Subcutaneous preadipocyte (primary cell): Measurements from ENCODE around the gene KCNC1. TPM values are rescaled to one million over a fixed set of nuclear protein-coding genes. Genes with fewer than 3 reads are reported as not detected.

ENCODE experiments used
- total RNA-seq: library from RNA; depleted of rRNA; stranded (reverse); fragments of >200 nt; gene quantifications from 2 replicates; pipeline ENCODE4 v1.2.3, GENCODE V29; 2012

Gene KCNC1
- total RNA-seq = under 0.01 TPM in 1 of 2 replicates, not detected in the other

DNA sequence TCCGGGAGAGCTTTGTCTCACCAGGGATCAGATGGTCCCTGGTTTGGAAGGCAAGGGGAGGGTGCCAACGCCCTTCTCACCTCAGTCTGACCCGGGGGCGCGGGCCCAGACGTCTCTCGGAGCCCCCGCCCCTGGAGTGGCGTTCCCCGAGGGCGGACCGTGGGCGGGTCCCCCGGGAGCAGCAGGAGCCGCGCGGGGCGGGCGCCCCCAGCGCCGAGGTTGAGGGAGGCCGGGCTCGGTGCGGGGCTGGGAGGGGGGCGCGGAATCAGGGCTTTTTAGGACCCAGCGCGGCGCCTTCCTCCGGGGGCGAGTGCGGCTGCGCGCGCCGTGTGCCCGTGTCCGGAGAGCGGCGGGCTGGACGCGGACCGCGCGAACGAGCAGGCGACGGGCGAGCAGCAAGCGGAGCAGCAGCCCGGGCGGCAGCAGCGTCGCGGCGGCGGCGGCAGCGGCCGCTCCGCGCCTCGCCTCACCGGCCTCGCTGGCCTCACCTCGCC is at the start of gene KCNC1:
Gene KCNC1 (plus strand): TSS at position 364 of the 494 bp plus-strand sequence. CDS start 1,222 bp downstream, outside the sequence.

DNA sequence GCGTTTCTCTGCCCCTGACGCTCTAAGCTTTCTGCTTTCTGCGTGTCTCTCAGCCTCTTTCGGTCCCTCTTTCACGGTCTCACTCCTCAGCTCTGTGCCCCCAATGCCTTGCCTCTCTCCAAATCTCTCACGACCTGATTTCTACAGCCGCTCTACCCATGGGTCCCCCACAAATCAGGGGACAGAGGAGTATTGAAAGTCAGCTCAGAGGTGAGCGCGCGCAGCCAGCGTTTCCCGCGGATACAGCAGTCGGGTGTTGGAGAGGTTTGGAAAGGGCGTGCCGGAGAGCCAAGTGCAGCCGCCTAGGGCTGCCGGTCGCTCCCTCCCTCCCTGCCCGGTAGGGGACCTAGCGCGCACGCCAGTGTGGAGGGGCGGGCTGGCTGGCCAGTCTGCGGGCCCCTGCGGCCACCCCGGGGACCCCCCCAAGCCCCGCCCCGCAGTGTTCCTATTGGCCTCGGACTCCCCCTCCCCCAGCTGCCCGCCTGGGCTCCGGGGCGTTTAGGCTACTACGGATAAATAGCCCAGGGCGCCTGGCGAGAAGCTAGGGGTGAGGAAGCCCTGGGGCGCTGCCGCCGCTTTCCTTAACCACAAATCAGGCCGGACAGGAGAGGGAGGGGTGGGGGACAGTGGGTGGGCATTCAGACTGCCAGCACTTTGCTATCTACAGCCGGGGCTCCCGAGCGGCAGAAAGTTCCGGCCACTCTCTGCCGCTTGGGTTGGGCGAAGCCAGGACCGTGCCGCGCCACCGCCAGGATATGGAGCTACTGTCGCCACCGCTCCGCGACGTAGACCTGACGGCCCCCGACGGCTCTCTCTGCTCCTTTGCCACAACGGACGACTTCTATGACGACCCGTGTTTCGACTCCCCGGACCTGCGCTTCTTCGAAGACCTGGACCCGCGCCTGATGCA is 15.3 kb upstream of the KCNC1 start, which contains the start of gene MYOD1:
Gene MYOD1 (plus strand): TSS at position 544 of the 910 bp plus-strand sequence. CDS start 212 bp downstream, at position 756.

Other genes with a start within 250 kb of the KCNC1 start
- not detected in 2 replicates for gene USH1C, start 190.4 kb upstream of the KCNC1 start, total RNA-seq
- not detected in 2 replicates for gene OTOG, start 187.5 kb upstream of the KCNC1 start, total RNA-seq
- gene MYOD1, start 15.2 kb upstream of the KCNC1 start, total RNA-seq = not detected in 2 replicates